ENCODE measurements around the gene CTTNBP2.

CTTNBP2 gene

DNA sequence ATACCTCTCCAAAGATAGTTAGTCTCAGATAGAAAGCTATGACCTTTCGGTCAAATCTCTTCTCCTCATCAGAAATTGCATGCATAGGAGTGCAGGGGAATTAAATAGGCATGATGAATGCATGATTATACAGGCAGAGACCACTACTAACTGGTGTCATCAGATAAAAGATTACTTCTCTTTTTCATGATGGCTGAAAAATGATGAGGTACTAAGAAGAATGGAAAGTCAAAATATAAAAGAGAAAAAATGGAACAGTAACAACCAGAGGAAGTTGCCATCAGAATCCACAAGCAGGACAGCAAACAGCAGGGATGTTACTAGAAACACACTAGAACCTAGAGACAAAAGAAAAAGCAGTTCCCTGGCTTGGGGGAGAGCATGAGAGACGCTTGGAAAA lies 31.6 kb downstream of the CTTNBP2 start:
- Histone ChIP-seq H3K4me2 (ENCODE audit: low read depth, low read length) (no peak overlapping the region), H3K36me3 (replicated peaks; ENCODE audit: insufficient read depth, low read length) (no peaks in the 10 kb centered on the region), H3K9me2 (replicated peaks; ENCODE audit: insufficient read depth, low read length) (no peaks in the 10 kb centered on the region), H3K79me2 (ENCODE audit: low read length) (no peaks in the 10 kb centered on the region), H3K4me3 (ENCODE audit: low read length) (no peak overlapping the region), H4K20me1 (ENCODE audit: insufficient read depth, low read length) (no peaks in the 10 kb centered on the region), H3K9me3 (replicated peaks; ENCODE audit: insufficient read depth, low read length) (no peaks in the 10 kb centered on the region), H3K9ac (ENCODE audit: low read length) (no peak overlapping the region), H2AFZ (ENCODE audit: low read length) (no peak overlapping the region), H3F3A (ENCODE audit: insufficient read depth, low read length) (peaks cover 25% of the 10 kb centered on the region), H3K4me1 (ENCODE audit: low read length) (peaks cover 45% of the 10 kb centered on the region), H3K27ac (ENCODE audit: low read length) (no peak overlapping the region), H3K27me3 (replicated peaks; ENCODE audit: insufficient read depth, low read length) (no peaks in the 10 kb centered on the region)
- no peak for DNase-seq
- TF ChIP-seq, protein P1, sequence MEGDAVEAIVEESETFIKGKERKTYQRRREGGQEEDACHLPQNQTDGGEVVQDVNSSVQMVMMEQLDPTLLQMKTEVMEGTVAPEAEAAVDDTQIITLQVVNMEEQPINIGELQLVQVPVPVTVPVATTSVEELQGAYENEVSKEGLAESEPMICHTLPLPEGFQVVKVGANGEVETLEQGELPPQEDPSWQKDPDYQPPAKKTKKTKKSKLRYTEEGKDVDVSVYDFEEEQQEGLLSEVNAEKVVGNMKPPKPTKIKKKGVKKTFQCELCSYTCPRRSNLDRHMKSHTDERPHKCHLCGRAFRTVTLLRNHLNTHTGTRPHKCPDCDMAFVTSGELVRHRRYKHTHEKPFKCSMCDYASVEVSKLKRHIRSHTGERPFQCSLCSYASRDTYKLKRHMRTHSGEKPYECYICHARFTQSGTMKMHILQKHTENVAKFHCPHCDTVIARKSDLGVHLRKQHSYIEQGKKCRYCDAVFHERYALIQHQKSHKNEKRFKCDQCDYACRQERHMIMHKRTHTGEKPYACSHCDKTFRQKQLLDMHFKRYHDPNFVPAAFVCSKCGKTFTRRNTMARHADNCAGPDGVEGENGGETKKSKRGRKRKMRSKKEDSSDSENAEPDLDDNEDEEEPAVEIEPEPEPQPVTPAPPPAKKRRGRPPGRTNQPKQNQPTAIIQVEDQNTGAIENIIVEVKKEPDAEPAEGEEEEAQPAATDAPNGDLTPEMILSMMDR (IDR thresholded peaks at IDR 0.05; ENCODE audit: low read length) = no peak
- TF ChIP-seq EZH2phosphoT487 (IDR thresholded peaks at IDR 0.05; ENCODE audit: low read length) (no peak), EZH2 (optimal IDR thresholded peaks at IDR 0.05; ENCODE audit: low read depth, low read length) (no peak)

DNA sequence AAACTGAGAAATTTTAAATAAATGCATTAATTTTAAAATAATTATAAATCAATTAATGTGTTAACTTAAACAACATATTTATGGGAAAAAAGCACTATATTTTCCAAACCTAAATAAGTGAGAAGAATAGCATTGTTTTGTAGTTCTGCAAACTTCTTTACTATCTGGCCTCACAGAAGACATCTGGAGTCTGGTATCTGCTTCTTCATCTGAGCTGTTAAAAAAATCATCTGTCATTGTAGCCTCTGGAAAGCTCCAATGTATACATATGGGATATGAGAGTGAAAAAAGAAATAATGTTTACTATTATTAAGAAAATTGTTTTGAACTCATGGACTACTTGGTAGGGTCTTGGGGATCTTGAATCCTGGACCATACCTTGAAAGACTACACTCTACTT lies 32.2 kb downstream of the CTTNBP2 start:
- H3K4me1 ChIP-seq (ENCODE audit: low read length) = peaks cover 45% of the 10 kb centered on the region

DNA sequence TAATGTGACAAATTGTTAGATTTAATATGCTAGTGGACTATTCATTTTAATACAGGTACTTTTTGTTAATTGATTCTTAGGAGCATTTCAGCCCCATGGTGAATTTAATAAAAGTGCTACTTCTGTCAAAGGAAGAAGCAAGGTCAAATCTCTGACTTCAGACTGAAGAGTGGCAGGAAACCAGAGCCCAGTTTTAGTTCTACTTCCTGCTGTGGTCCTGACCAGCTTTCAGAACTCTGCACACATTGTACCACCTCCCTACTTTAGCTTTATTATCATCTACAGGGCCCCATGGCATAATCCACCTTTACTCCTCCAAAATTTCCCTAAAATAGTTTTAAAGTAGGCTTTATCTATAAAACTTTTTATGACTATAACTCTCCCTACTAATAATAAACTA lies 33.7 kb downstream of the CTTNBP2 start:
- 0 out of 2 replicates have a peak overlapping the region, but pooled peaks have one; percentile 4 for H3K4me3 ChIP-seq (ENCODE audit: low read length)
- no peaks in the 10 kb centered on the region for H3K79me2 ChIP-seq (ENCODE audit: low read length)
- H3K27me3 ChIP-seq (replicated peaks; ENCODE audit: insufficient read depth, low read length) = no peaks in the 10 kb centered on the region
- no peaks in the 10 kb centered on the region for H3K9me3 ChIP-seq (replicated peaks; ENCODE audit: insufficient read depth, low read length)
- TF ChIP-seq, protein P1 (IDR thresholded peaks at IDR 0.05; ENCODE audit: low read length) = no peak
- no peak for TF ChIP-seq EZH2phosphoT487 (IDR thresholded peaks at IDR 0.05; ENCODE audit: low read length)
- no peak for TF ChIP-seq EZH2 (optimal IDR thresholded peaks at IDR 0.05; ENCODE audit: low read depth, low read length)
- peak; percentile 84 for DNase-seq
- H3K36me3 ChIP-seq (replicated peaks; ENCODE audit: insufficient read depth, low read length) = no peaks in the 10 kb centered on the region
- H3F3A ChIP-seq (ENCODE audit: insufficient read depth, low read length) = peaks cover 17% of the 10 kb centered on the region
- H3K9ac ChIP-seq (ENCODE audit: low read length) = no peak overlapping the region
- no peak overlapping the region for H2AFZ ChIP-seq (ENCODE audit: low read length)
- peak overlapping the region; percentile 37 for H3K4me2 ChIP-seq (ENCODE audit: low read depth, low read length)
- peaks cover 38% of the 10 kb centered on the region for H3K4me1 ChIP-seq (ENCODE audit: low read length)
- H3K9me2 ChIP-seq (replicated peaks; ENCODE audit: insufficient read depth, low read length) = no peaks in the 10 kb centered on the region
- peak overlapping the region; percentile 8; the same call in 1 of the 2 replicates for H3K27ac ChIP-seq (ENCODE audit: low read length)
- no peaks in the 10 kb centered on the region for H4K20me1 ChIP-seq (ENCODE audit: insufficient read depth, low read length)

More for the DNA sequence above, 32.2 kb downstream of the CTTNBP2 start:
- DNase-seq = no peak
- no peak overlapping the region for H3K27ac ChIP-seq (ENCODE audit: low read length)
- H2AFZ ChIP-seq (ENCODE audit: low read length) = no peak overlapping the region
- H3K9me2 ChIP-seq (replicated peaks; ENCODE audit: insufficient read depth, low read length) = no peaks in the 10 kb centered on the region
- H3F3A ChIP-seq (ENCODE audit: insufficient read depth, low read length) = peaks cover 25% of the 10 kb centered on the region
- H3K4me2 ChIP-seq (ENCODE audit: low read depth, low read length) = no peak overlapping the region
- no peak overlapping the region for H3K4me3 ChIP-seq (ENCODE audit: low read length)
- H3K9ac ChIP-seq (ENCODE audit: low read length) = no peak overlapping the region
- no peaks in the 10 kb centered on the region for H3K79me2 ChIP-seq (ENCODE audit: low read length)
- H3K36me3 ChIP-seq (replicated peaks; ENCODE audit: insufficient read depth, low read length) = no peaks in the 10 kb centered on the region
- no peaks in the 10 kb centered on the region for H3K27me3 ChIP-seq (replicated peaks; ENCODE audit: insufficient read depth, low read length)
- no peaks in the 10 kb centered on the region for H3K9me3 ChIP-seq (replicated peaks; ENCODE audit: insufficient read depth, low read length)
- no peaks in the 10 kb centered on the region for H4K20me1 ChIP-seq (ENCODE audit: insufficient read depth, low read length)
- TF ChIP-seq EZH2phosphoT487 (IDR thresholded peaks at IDR 0.05; ENCODE audit: low read length) (no peak), EZH2 (optimal IDR thresholded peaks at IDR 0.05; ENCODE audit: low read depth, low read length) (no peak)
- TF ChIP-seq, protein P1 (IDR thresholded peaks at IDR 0.05; ENCODE audit: low read length) = no peak
